Measurements from ENCODE around the gene ETNK2.

Gene ETNK2

DNA sequence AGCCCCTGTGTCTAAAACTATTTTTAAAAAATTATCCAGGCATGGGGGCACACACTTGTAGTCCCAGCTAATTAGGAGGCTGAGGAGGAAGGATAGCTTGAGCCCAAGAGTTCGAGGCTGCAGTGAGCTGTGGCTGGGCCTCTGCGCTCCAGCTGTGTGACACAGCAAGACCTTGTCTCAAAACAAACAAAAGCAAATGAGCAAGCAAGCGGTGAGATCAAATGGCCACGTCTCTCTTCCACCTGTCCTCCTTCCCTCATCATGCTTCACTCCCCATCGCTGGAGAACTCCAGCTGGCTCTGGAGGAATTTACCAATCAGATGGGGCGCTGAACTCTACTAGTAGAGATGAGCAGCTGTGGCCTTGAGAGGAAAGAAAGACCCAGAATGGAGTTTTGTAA lies 28.3 kb upstream of the ETNK2 start:
- Histone ChIP-seq H3K36me3 (no peaks in the 10 kb centered on the region), H3K27ac (no peak overlapping the region), H3K27me3 (ENCODE audit: insufficient read depth, low read depth, severe bottlenecking) (no peaks in the 10 kb centered on the region), H3K9me3 (ENCODE audit: severe bottlenecking) (peaks cover 24% of the 10 kb centered on the region), H3K4me3 (ENCODE audit: low read depth, low read length) (no peak overlapping the region)
- TF ChIP-seq, protein P1, sequence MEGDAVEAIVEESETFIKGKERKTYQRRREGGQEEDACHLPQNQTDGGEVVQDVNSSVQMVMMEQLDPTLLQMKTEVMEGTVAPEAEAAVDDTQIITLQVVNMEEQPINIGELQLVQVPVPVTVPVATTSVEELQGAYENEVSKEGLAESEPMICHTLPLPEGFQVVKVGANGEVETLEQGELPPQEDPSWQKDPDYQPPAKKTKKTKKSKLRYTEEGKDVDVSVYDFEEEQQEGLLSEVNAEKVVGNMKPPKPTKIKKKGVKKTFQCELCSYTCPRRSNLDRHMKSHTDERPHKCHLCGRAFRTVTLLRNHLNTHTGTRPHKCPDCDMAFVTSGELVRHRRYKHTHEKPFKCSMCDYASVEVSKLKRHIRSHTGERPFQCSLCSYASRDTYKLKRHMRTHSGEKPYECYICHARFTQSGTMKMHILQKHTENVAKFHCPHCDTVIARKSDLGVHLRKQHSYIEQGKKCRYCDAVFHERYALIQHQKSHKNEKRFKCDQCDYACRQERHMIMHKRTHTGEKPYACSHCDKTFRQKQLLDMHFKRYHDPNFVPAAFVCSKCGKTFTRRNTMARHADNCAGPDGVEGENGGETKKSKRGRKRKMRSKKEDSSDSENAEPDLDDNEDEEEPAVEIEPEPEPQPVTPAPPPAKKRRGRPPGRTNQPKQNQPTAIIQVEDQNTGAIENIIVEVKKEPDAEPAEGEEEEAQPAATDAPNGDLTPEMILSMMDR (IDR thresholded peaks at IDR 0.05; ENCODE audit: low read depth, low read length) = no peak
- DNase-seq = no peak

DNA sequence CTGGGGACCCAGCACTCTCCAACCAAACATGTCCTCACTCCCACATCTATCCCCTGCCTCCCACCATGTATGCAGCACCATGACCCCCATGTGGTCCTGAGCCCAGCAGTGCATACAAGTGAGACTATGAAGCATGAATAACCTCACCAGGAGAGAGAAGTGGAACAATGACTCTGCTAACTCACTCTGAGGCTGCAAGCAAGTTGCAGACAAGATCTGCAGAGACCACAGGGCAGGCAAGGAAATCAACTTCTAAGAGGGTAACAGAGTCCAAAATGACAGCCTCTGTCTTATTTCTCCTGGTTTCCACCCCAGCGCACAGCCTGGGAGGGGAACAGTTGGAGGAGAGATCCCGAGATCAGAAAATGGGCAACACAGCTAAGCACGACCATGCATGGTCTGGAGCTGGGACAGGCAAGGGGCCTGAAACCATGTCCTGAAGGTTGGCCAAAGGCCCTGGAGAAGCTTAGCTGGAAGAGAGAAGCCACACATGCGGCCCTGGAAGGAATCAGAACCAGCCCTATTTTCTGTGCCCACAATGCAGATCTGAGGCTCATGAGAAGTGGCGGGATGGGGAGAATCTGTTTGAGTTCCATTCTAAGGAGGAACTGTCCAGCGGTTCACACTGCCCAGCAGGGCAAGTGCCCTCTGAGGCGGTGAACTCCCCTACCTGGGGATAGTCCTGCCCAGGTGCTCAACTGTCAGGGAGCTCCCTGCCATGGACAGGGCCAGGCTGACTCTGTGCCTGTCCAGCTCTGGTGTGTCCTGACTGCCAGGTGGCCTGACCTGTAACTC lies 26.8 kb upstream of the ETNK2 start:
- DNase-seq = no peak
- Histone ChIP-seq H3K4me3 (ENCODE audit: low read depth, low read length) (no peak overlapping the region), H3K27ac (no peak overlapping the region; the same call in 1 of the 2 replicates), H3K9me3 (ENCODE audit: severe bottlenecking) (peaks cover 24% of the 10 kb centered on the region), H3K27me3 (ENCODE audit: insufficient read depth, low read depth, severe bottlenecking) (no peaks in the 10 kb centered on the region), H3K36me3 (no peaks in the 10 kb centered on the region)
- TF ChIP-seq, protein P1 (IDR thresholded peaks at IDR 0.05; ENCODE audit: low read depth, low read length) = no peak

DNA sequence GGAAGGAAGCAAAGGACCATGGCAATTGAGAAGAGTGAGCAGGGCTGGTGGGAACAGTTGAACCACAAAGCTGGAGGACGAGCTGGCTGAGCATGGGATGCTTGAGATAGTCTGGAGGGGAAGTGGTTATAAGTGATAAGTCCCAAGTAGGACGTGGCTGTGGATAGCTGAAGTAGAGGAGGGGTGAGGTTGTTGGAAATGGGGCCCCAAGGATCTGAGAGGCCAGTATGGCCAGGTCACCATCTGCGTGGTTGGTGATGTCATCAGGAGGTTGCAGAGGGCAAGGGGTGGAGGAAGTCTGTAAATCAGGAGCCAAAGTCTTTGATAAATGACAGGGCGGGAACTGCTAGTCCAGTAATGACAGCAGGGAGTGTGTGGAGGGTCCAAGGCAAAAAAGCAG lies 25.3 kb upstream of the ETNK2 start:
- Histone ChIP-seq H3K36me3 (no peaks in the 10 kb centered on the region), H3K4me3 (ENCODE audit: low read depth, low read length) (no peak overlapping the region), H3K9me3 (ENCODE audit: severe bottlenecking) (peaks cover 21% of the 10 kb centered on the region), H3K27ac (no peak overlapping the region), H3K27me3 (ENCODE audit: insufficient read depth, low read depth, severe bottlenecking) (no peaks in the 10 kb centered on the region)
- TF ChIP-seq, protein P1 (IDR thresholded peaks at IDR 0.05; ENCODE audit: low read depth, low read length) = no peak
- no peak for DNase-seq

DNA sequence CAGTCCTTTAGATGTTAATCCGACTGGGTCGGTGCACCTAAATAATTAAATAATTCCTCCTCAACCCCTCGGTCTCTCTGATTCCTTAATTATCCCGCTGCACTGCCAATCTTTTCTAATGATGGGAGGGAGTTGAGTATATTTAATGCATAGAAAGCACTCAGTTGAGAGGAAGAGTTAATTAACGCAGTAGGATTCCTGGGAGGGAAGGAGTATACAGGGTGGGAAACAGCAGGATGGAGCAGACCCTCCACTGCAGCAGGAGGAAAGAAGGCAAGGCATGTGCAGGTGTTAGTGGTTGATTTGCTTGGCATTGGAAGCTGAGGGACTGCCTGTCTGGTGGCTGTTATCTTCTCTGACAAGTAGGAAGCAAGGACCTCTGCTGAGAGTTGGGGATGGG lies 24.2 kb upstream of the ETNK2 start:
- H3K27me3 ChIP-seq (ENCODE audit: insufficient read depth, low read depth, severe bottlenecking) = no peaks in the 10 kb centered on the region
- peaks cover 26% of the 10 kb centered on the region for H3K9me3 ChIP-seq (ENCODE audit: severe bottlenecking)
- H3K4me3 ChIP-seq (ENCODE audit: low read depth, low read length) = no peak overlapping the region
- no peak for DNase-seq
- H3K36me3 ChIP-seq = no peaks in the 10 kb centered on the region
- no peak overlapping the region for H3K27ac ChIP-seq
- TF ChIP-seq, protein P1 (IDR thresholded peaks at IDR 0.05; ENCODE audit: low read depth, low read length) = no peak

DNA sequence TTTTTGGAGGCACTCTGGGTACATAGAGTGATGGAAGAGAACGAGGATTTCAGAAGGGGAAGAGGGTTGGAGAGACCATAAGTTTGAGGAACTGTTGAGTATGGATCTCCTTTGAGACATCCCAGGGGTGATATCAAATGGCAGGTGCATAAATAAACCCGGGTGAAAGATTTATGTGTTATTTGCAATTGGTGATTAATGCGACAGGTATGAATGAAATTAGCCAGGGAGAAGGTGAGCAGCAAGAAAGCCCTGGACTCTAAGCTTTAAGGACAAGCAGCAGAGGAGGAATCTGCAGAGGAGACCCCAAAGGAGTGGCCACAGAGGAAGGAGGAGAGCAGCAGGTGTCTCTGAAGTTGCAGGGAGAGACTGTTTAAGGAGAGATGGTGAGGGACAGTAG lies 23.1 kb upstream of the ETNK2 start:
- no peak overlapping the region for H3K27ac ChIP-seq
- H3K9me3 ChIP-seq (ENCODE audit: severe bottlenecking) = peaks cover 29% of the 10 kb centered on the region
- no peaks in the 10 kb centered on the region for H3K36me3 ChIP-seq
- DNase-seq = no peak
- TF ChIP-seq, protein P1 (IDR thresholded peaks at IDR 0.05; ENCODE audit: low read depth, low read length) = no peak
- no peak overlapping the region for H3K4me3 ChIP-seq (ENCODE audit: low read depth, low read length)
- H3K27me3 ChIP-seq (ENCODE audit: insufficient read depth, low read depth, severe bottlenecking) = no peaks in the 10 kb centered on the region
